ENCODE results near the gene KRTAP1-3.

The KRTAP1-3 gene

DNA sequence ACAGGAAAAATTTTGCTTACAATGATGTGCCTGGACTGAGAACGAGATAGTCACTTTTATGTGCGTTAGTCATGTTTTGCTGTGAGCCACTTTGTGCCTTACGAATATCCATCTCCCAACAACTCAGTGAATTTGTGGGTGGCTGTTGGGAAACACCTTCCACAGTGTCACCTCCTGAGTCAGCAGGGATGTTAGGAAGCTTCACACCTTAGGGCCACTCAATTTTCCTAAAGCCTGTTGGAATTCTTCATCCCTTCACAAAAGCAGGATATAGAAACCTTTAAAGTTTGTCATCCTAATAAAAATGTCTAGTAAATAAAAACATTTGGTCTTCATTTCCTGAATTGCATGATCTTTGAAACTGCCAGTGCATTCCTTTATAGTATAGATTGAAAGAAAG is 21.5 kb downstream of the KRTAP1-3 start:
- TF ChIP-seq, protein P1, sequence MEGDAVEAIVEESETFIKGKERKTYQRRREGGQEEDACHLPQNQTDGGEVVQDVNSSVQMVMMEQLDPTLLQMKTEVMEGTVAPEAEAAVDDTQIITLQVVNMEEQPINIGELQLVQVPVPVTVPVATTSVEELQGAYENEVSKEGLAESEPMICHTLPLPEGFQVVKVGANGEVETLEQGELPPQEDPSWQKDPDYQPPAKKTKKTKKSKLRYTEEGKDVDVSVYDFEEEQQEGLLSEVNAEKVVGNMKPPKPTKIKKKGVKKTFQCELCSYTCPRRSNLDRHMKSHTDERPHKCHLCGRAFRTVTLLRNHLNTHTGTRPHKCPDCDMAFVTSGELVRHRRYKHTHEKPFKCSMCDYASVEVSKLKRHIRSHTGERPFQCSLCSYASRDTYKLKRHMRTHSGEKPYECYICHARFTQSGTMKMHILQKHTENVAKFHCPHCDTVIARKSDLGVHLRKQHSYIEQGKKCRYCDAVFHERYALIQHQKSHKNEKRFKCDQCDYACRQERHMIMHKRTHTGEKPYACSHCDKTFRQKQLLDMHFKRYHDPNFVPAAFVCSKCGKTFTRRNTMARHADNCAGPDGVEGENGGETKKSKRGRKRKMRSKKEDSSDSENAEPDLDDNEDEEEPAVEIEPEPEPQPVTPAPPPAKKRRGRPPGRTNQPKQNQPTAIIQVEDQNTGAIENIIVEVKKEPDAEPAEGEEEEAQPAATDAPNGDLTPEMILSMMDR (IDR thresholded peaks at IDR 0.05; ENCODE audit: control extremely low read depth, extremely low read depth, low read depth, missing control alignments), result no peak

DNA sequence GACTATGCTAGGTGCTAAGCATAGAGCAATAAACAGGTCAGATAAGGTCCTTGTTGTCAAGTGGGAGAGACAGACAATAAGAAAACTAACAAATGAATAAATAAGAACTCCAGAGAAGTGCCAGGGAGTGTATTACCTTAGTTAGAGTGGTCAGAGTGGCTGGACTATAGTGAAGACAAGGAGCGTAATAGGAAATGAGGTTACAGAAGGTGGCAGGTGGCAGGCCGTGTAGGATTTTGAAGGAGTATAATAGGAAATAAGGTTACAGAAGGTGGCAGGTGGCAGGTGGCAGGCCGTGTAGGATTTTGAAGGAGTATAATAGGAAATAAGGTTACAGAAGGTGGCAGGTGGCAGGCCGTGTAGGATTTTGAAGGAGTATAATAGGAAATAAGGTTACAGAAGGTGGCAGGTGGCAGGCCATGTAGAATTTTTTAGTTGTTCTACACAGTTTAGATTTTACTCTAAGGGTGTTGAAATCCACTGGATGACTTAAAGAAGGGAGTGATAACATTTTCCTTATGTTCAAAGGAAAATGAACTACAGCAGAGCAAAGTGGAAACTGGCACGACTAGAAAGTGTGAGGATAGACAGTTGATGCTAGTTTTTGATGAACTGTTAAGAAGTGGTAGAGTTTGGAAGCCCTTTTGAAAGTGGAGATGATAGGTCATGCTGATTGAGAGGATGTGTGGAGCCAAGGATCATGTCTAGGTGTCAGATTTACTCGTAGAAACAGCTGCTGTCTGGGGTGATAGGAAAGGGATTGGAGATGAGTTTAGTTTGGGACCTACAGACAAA is 22.2 kb downstream of the KRTAP1-3 start:
- DNase-seq (ENCODE audit: extremely low spot score), result no peak
- CTCF ChIA-PET, result no interaction called here
- POLR2A ChIA-PET, result no interaction called here
- TF ChIP-seq, protein P1 (IDR thresholded peaks at IDR 0.05; ENCODE audit: control extremely low read depth, extremely low read depth, low read depth, missing control alignments), result no peak

More for the DNA sequence above, 21.5 kb downstream of the KRTAP1-3 start:
- DNase-seq (ENCODE audit: extremely low spot score), result no peak
- ChIA-PET CTCF (no interaction called here), POLR2A (no interaction called here)

DNA sequence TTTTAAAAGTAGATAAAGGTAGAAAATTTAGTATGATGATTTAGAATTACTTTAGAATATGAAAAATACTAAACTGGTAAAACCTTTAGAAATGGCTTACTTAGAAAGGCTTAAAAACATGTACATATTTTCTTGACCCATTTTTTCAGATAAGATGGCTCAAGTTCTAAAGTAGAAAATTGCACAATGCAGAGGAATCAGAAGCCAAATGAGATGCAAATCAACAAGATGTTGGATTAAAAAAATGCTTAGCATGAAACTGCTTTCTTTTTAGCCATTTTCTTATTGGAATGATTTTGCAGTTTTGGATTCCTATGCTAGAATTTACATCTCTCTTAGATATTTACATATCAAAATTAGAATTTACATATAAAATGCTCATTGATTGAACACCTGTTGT is 24.2 kb downstream of the KRTAP1-3 start:
- CTCF ChIA-PET, result no interaction called here
- TF ChIP-seq, protein P1 (IDR thresholded peaks at IDR 0.05; ENCODE audit: control extremely low read depth, extremely low read depth, low read depth, missing control alignments), result no peak
- no peak for DNase-seq (ENCODE audit: extremely low spot score)
- POLR2A ChIA-PET, result no interaction called here

DNA sequence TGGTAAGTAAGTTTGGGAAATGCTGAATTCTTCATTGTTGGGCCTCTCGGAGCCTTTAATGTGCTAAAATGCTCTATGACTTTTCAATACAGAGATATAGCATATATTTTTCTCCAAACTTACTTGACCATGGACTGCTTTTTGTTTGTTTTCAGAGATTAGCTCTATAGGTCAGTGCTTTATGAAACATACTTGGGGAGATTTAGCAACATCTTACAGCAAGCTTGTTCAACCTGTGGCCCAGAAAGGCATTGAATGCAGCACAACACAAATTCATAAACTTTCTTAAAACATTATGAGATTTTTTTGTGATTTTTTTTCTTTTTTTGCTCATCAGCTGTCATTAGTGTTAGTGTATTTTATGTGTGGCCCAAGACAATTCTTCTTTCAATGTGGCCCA is 24.7 kb downstream of the KRTAP1-3 start:
- TF ChIP-seq, protein P1 (IDR thresholded peaks at IDR 0.05; ENCODE audit: control extremely low read depth, extremely low read depth, low read depth, missing control alignments), result no peak
- DNase-seq (ENCODE audit: extremely low spot score), result no peak
- ChIA-PET CTCF (no interaction called here), POLR2A (no interaction called here)

DNA sequence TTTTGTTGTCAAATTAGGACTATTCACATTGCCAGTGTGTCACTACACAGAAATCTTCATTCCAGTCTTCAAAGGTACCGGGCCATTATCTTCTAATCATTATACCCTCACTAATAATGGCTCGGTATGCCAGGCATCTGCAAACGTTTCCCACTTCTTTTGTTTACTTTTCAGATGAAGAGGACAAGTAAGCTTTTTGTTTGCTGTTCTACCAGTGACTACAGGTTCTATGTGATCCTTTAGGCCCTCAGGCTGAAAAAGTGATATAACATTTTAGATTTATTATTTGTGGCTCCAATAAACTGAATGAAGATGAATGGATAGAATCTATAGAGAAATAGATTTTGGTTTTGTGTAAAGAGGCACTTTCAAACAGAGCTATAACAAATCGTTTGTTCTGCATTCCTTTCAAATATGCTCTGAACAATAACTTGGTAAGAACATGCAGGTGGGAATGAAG is 25.3 kb downstream of the KRTAP1-3 start:
- TF ChIP-seq, protein P1 (IDR thresholded peaks at IDR 0.05; ENCODE audit: control extremely low read depth, extremely low read depth, low read depth, missing control alignments), result no peak
- ChIA-PET POLR2A (no interaction called here), CTCF (no interaction called here)
- no peak for DNase-seq (ENCODE audit: extremely low spot score)

DNA sequence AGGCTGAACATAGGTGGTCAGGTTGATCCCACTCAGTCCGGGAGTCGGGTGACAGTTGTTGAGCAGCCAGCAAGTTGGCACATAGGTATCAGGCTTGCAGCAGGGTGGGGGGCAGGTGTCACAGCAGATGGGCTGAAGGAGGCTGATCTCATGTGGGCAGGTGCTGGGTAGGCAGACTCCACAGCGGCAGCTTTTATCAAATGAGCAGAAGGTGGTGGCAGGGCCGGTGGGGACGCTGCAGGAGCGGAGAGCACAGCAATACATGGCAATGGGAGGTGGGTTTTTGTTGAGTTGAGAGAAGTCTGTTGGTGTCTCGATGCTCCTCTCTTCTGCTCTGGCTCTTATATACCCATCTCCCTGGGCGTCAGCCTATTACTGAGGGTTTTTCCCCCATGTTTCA is 25.9 kb downstream of the KRTAP1-3 start, which contains the start of gene KRTAP3-1:
Gene KRTAP3-1 (minus strand): TSS at position 318 of the 400 bp plus-strand sequence. CDS start 54 bp downstream, at position 264.
- CTCF ChIA-PET, result no interaction called here
- no peak for DNase-seq (ENCODE audit: extremely low spot score)

More for the DNA sequence above, 25.9 kb downstream of the KRTAP1-3 start, which contains the start of gene KRTAP3-1:
- POLR2A ChIA-PET, result no interaction called here
- TF ChIP-seq, protein P1 (IDR thresholded peaks at IDR 0.05; ENCODE audit: control extremely low read depth, extremely low read depth, low read depth, missing control alignments), result no peak
